AG04450 (cell line): ENCODE results near the gene PDE4D. TPM values are rescaled to one million over a fixed set of nuclear protein-coding genes. Genes with fewer than 3 reads are reported as not detected.
A peak's percentile ranks its signal among the peaks of the same experiment; 100 is the strongest.

ENCODE experiments used
- CTCF ChIA-PET: fragments of 300-600, 350-600 bp; formaldehyde crosslinking; extraction: SDS; loops from one replicate; lab custom pipeline; 2022; ENCODE audit warnings: antibody characterized with exemption, inconsistent platforms; lab: Charles Lee
- POLR2A ChIA-PET: fragments of 350-600 bp; formaldehyde crosslinking; extraction: SDS; loops from one replicate; lab custom pipeline; 2021; ENCODE audit warnings: antibody characterized with exemption, inconsistent platforms; lab: Yijun Ruan, JAX
- DNase-seq: peaks from one replicate; pipeline ENCODE4 v3.0.0-alpha.2; 2011; ENCODE audit warnings: low read depth, low spot score
- H3K27ac ChIP-seq: one replicate; pipeline ENCODE4 v1.5.1; 2012; ENCODE audit warnings: low read depth, low read length, control low read depth
- H3K27me3 ChIP-seq: one replicate; pipeline ENCODE4 v1.6.0; 2012; ENCODE audit warnings: low read length; ENCODE audit not compliant: control insufficient read depth, insufficient read depth
- H3K4me3 ChIP-seq: 2 replicates; pipeline ENCODE4 v1.5.1; 2011; ENCODE audit warnings: mild to moderate bottlenecking, low read depth, low read length, control low read depth
- H3K9me3 ChIP-seq: 2 replicates; pipeline ENCODE4 v1.5.1; 2012; ENCODE audit warnings: low read length; ENCODE audit not compliant: control insufficient read depth, insufficient read depth
- polyA plus RNA-seq: library from polyadenylated mRNA; depleted of rRNA; stranded (reverse); fragments of >200 nt; gene quantifications from 2 replicates; pipeline ENCODE4 v1.2.3, GENCODE V29; 2011
- TF ChIP-seq, protein P1 (sequence below): IDR thresholded peaks from 2 replicates; pipeline ENCODE4 v1.5.1; 2011; ENCODE audit warnings: low read depth, low read length, control low read depth, inconsistent platforms

Gene PDE4D
- polyA plus RNA-seq, 1 experiment = 12.0 TPM

GRCh38 chr5:59035681-59036080 is 857.8 kb downstream of the PDE4D start:
- no peaks in the 10 kb centered on the region; the same call in 1 of the 2 replicates for H3K9me3 ChIP-seq
- DNase-seq = no peak
- TF ChIP-seq, protein P1, sequence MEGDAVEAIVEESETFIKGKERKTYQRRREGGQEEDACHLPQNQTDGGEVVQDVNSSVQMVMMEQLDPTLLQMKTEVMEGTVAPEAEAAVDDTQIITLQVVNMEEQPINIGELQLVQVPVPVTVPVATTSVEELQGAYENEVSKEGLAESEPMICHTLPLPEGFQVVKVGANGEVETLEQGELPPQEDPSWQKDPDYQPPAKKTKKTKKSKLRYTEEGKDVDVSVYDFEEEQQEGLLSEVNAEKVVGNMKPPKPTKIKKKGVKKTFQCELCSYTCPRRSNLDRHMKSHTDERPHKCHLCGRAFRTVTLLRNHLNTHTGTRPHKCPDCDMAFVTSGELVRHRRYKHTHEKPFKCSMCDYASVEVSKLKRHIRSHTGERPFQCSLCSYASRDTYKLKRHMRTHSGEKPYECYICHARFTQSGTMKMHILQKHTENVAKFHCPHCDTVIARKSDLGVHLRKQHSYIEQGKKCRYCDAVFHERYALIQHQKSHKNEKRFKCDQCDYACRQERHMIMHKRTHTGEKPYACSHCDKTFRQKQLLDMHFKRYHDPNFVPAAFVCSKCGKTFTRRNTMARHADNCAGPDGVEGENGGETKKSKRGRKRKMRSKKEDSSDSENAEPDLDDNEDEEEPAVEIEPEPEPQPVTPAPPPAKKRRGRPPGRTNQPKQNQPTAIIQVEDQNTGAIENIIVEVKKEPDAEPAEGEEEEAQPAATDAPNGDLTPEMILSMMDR = no peak
- POLR2A ChIA-PET = interaction anchor here (1.5 kb wide), 1 partner anchor 33 kb away, joined by 4 read pairs; no protein-coding TSS in a partner anchor
- CTCF ChIA-PET = interaction anchor here (1.2 to 7.4 kb wide), 16 partner anchors 14 to 164 kb away, joined by 3 to 163 read pairs (median 8); no protein-coding TSS in a partner anchor
- peak overlapping the region; percentile 25; the same call in 1 of the 2 replicates for H3K4me3 ChIP-seq
- no peaks in the 10 kb centered on the region for H3K27me3 ChIP-seq
- no peak overlapping the region for H3K27ac ChIP-seq

DNA sequence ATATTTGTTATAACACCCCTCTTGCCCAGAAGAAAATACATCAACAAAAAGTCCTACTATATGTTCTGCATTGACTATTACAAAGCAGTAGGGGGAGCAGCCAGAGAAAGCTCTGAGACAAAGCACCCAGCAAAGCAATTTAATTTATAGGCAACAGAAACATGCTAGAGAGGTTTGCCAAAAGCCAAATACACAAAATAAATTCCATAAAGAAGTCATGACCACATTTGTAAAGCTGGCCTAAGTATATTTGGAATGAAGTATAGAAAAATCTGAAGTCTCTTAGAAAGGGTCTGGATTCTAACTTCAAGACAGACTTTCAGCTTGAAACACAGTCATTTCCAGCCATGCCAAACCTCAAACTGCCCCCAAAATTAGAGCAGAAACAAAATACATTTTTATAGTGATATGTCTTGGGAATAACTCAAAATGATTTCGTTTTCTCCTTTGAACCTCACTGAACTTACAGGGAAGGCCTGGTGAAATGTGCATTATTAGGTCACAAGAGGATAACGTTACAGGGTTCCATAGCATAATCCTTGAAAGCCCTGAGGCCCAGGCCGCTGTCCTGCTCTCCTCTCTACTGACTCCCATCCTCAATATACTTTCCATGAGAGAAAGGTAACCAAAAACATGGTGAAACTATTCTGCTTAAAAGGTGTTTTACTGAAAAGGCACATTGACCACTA is 858.9 kb downstream of the PDE4D start:
- Histone ChIP-seq H3K4me3 (no peak overlapping the region), H3K9me3 (no peaks in the 10 kb centered on the region; the same call in 1 of the 2 replicates), H3K27me3 (no peaks in the 10 kb centered on the region), H3K27ac (no peak overlapping the region)
- POLR2A ChIA-PET = interaction anchor here (1.0 kb wide), 1 partner anchor 129 kb away, joined by 4 read pairs; no protein-coding TSS in a partner anchor
- CTCF ChIA-PET = interaction anchor here (0.5 to 7.4 kb wide), 44 partner anchors 8 to 1304 kb away, joined by 3 to 163 read pairs (median 4); no protein-coding TSS in a partner anchor
- no peak for DNase-seq
- TF ChIP-seq, protein P1 = peak; percentile 86

GRCh38 chr5:59027145-59027907 is 866.2 kb downstream of the PDE4D start:
- POLR2A ChIA-PET = no interaction called here
- no peaks in the 10 kb centered on the region for H3K27me3 ChIP-seq
- no peak overlapping the region for H3K27ac ChIP-seq
- CTCF ChIA-PET = interaction anchor here (0.6 to 1.8 kb wide), 5 partner anchors 141 to 353 kb away, joined by 3 to 10 read pairs (median 3); no protein-coding TSS in a partner anchor
- TF ChIP-seq, protein P1 = no peak
- H3K4me3 ChIP-seq = no peak overlapping the region
- H3K9me3 ChIP-seq = no peaks in the 10 kb centered on the region
- DNase-seq = no peak

DNA sequence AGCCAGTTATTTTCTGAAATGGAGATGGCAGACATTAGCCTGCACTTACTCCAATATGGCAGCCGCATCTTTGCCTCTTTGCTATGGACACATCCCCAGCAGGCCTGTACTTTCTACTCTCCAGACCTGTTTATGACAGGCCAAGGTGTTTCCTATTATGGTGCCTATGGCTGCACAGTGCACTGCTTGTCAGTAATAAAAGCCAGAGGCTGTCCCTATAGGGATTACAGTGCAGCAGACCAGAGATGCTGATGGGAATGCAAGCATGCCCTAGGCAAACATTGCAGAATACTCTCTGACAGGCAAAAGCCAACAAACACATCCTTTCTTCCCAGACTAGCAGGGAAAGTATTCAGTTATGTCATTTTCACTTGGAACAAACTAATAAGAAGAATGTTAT is 867.8 kb downstream of the PDE4D start:
- Histone ChIP-seq H3K27me3 (no peaks in the 10 kb centered on the region), H3K9me3 (no peaks in the 10 kb centered on the region), H3K4me3 (no peak overlapping the region), H3K27ac (no peak overlapping the region)
- ChIA-PET CTCF (interaction anchor here (1.0 to 1.2 kb wide), 2 partner anchors 9 to 148 kb away, joined by 4 read pairs; no protein-coding TSS in a partner anchor), POLR2A (no interaction called here)
- TF ChIP-seq, protein P1 = no peak
- DNase-seq = no peak
